ENCODE measurements around the gene DKK1.

DNA sequence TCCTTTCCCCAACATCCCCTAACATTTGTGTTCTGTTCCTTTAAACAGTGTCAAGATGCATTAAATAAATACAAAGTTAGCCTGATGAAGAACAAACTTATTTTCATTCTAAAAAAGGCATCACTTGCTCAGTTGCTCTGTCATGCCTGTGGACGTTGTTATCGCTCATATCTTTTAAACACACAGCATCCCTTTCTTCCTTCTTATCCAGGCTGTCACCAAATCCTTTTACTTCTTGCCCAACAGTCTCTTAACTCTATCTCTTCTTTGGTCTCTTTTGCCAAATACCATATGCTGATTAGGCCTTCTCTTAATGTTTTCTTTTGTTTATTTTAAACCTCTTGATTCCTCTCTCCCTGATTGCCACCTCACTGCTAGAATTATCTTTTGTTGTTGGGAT lies 43.9 kb downstream of the DKK1 start:
- no peak for TF ChIP-seq IRX3 (CRISPR knock-in tag; IDR thresholded peaks at IDR 0.05; ENCODE audit: borderline replicate concordance, low read depth)
- TF ChIP-seq CREM (IDR thresholded peaks at IDR 0.05), result no peak
- TF ChIP-seq CREM (CRISPR knock-in tag; IDR thresholded peaks at IDR 0.05), result no peak
- TF ChIP-seq SOX5 (CRISPR knock-in tag; IDR thresholded peaks at IDR 0.05; ENCODE audit: borderline replicate concordance), result no peak
- TF ChIP-seq IRF1 (CRISPR knock-in tag; IDR thresholded peaks at IDR 0.05; ENCODE audit: low read depth), result no peak
- no peak for TF ChIP-seq ATF2 (CRISPR knock-in tag; IDR thresholded peaks at IDR 0.05)
- TF ChIP-seq CTCF (CRISPR knock-in tag; IDR thresholded peaks at IDR 0.05), result no peak
- TF ChIP-seq ZNF124 (CRISPR knock-in tag; IDR thresholded peaks at IDR 0.05), result no peak
- no peak for TF ChIP-seq KDM1A (CRISPR knock-in tag; IDR thresholded peaks at IDR 0.05)
- TF ChIP-seq BCLAF1 (IDR thresholded peaks at IDR 0.05), result no peak

Data from HepG2 (cell line).